GM23338 (cell line): ENCODE data around the gene RAB41. TPM values are rescaled to one million over a fixed set of nuclear protein-coding genes. Genes with fewer than 3 reads are reported as not detected.
A peak's percentile ranks its signal among the peaks of the same experiment; 100 is the strongest.

Source experiments
- ATAC-seq: fragments of 200-7000 bp; cut with Tn5 transposase; 3 replicates; pipeline ENCODE4 v1.9.1; 2020
- DNase-seq: peaks from one replicate; pipeline ENCODE4 v3.0.0-alpha.2; 2015; ENCODE audit warnings: low spot score
- H2AFZ ChIP-seq: fragments of 200-600 bp; sonication (generic); 2 replicates; pipeline ENCODE4 v1.8.0; 2016; ENCODE audit warnings: antibody characterized with exemption, mild to moderate bottlenecking, moderate library complexity
- H3F3A ChIP-seq: fragments of 200-600 bp; sonication (generic); replicated peaks from 2 replicates; pipeline ENCODE4 v1.8.0; 2017; ENCODE audit warnings: antibody characterized with exemption, mixed run types, low read depth
- H3K27ac ChIP-seq: fragments of 200-600 bp; sonication (generic); 2 replicates; pipeline ENCODE4 v1.6.1; 2016; ENCODE audit warnings: low read depth
- H3K27me3 ChIP-seq: fragments of 200-600 bp; sonication (generic); 2 replicates; pipeline ENCODE4 v1.8.0; 2016; ENCODE audit warnings: mild to moderate bottlenecking, mixed run types, moderate library complexity; ENCODE audit not compliant: insufficient read depth
- H3K36me3 ChIP-seq: fragments of 200-600 bp; sonication (generic); 2 replicates; pipeline ENCODE4 v1.8.0; 2016; ENCODE audit warnings: mild to moderate bottlenecking; ENCODE audit not compliant: insufficient read depth
- H3K4me1 ChIP-seq: fragments of 200-600 bp; sonication (generic); 2 replicates; pipeline ENCODE4 v1.8.0; 2016; ENCODE audit warnings: mild to moderate bottlenecking, moderate library complexity; ENCODE audit not compliant: insufficient read depth
- H3K4me2 ChIP-seq: fragments of 200-600 bp; sonication (generic); 2 replicates; pipeline ENCODE4 v1.7.1; 2017; ENCODE audit warnings: mixed run types
- H3K4me3 ChIP-seq: fragments of 200-600 bp; sonication (generic); 2 replicates; pipeline ENCODE4 v1.6.1; 2016; ENCODE audit warnings: mixed run types
- H3K79me2 ChIP-seq: fragments of 200-600 bp; sonication (generic); replicated peaks from 2 replicates; pipeline ENCODE4 v1.8.0; 2017; ENCODE audit warnings: mild to moderate bottlenecking; ENCODE audit not compliant: insufficient read depth
- H3K9me2 ChIP-seq: fragments of 200-600 bp; sonication (generic); 2 replicates; pipeline ENCODE4 v1.8.0; 2017; ENCODE audit not compliant: insufficient read depth
- H4K20me1 ChIP-seq: fragments of 200-600 bp; sonication (generic); replicated peaks from 2 replicates; pipeline ENCODE4 v1.8.0; 2017; ENCODE audit warnings: mild to moderate bottlenecking; ENCODE audit not compliant: insufficient read depth
- H3K27ac Mint-ChIP-seq: 2 replicates; pipeline ENCODE4 v1.8.0; 2020; ENCODE audit warnings: inconsistent platforms, mild to moderate bottlenecking, moderate library complexity, mixed read lengths
- H3K27me3 Mint-ChIP-seq: 3 replicates; pipeline ENCODE4 v1.8.0; 2022; ENCODE audit warnings: low read depth, mild to moderate bottlenecking, moderate library complexity, mixed read lengths, inconsistent platforms; ENCODE audit not compliant: insufficient read depth, poor library complexity
- H3K36me3 Mint-ChIP-seq: 3 replicates; pipeline ENCODE4 v1.8.0; 2021; ENCODE audit warnings: low read depth, mild to moderate bottlenecking, inconsistent platforms, moderate library complexity, mixed read lengths
- H3K4me1 Mint-ChIP-seq: 3 replicates; pipeline ENCODE4 v1.8.0; 2020; ENCODE audit warnings: mild to moderate bottlenecking, inconsistent platforms, mixed read lengths
- H3K4me3 Mint-ChIP-seq: 3 replicates; pipeline ENCODE4 v1.8.0; 2021; ENCODE audit warnings: moderate library complexity, mild to moderate bottlenecking, inconsistent platforms, mixed read lengths
- H3K9me3 Mint-ChIP-seq: 3 replicates; pipeline ENCODE4 v1.8.0; 2020; ENCODE audit warnings: moderate library complexity, mild to moderate bottlenecking, inconsistent platforms, mixed read lengths
- CREB1 ChIP-seq: fragments of 250-450 bp; sonication (Bioruptor Pico); IDR thresholded peaks from 2 replicates; pipeline ENCODE4 v1.5.0; 2020; ENCODE audit warnings: low read depth, mild to moderate bottlenecking, moderate library complexity
- CTCF ChIP-seq, 2 experiments: fragments of 200-600 bp in 1 of 2; sonication (generic) in 1 of 2; conservative IDR thresholded peaks; 2 replicates each; pipeline versions ENCODE4 v1.5.1 to v1.6.1; 2016 to 2017; ENCODE audit warnings: antibody characterized with exemption in 2 of 2, low read depth in 2 of 2, mild to moderate bottlenecking in 2 of 2, moderate library complexity in 1 of 2
- ETS1 ChIP-seq: IDR thresholded peaks from 2 replicates; pipeline ENCODE4 v1.6.1; 2016; ENCODE audit warnings: antibody characterized with exemption
- EZH2 ChIP-seq: fragments of 200-600 bp; sonication (generic); IDR thresholded peaks from one replicate; pipeline ENCODE4 v1.8.0; 2017; ENCODE audit warnings: antibody characterized with exemption, mild to moderate bottlenecking, low read depth; ENCODE audit not compliant: unreplicated experiment
- EZH2phosphoT487 ChIP-seq: fragments of 200-600 bp; sonication (generic); IDR thresholded peaks from one replicate; pipeline ENCODE4 v1.8.1; 2018; ENCODE audit warnings: antibody characterized with exemption; ENCODE audit not compliant: unreplicated experiment
- JUNB ChIP-seq: IDR thresholded peaks from one replicate; pipeline ENCODE4 v1.6.1; 2016; ENCODE audit warnings: antibody characterized with exemption; ENCODE audit not compliant: unreplicated experiment
- NANOG ChIP-seq: IDR thresholded peaks from 2 replicates; pipeline ENCODE4 v1.6.1; 2016; ENCODE audit warnings: antibody characterized with exemption, borderline replicate concordance
- POLR2AphosphoS5 ChIP-seq: IDR thresholded peaks from 2 replicates; pipeline ENCODE4 v1.6.1; 2016; ENCODE audit warnings: antibody characterized with exemption, low read depth
- REST ChIP-seq: IDR thresholded peaks from one replicate; pipeline ENCODE4 v1.6.1; 2018; ENCODE audit warnings: antibody characterized with exemption; ENCODE audit not compliant: unreplicated experiment
- STAT1 ChIP-seq: IDR thresholded peaks from one replicate; pipeline ENCODE4 v1.6.1; 2016; ENCODE audit warnings: antibody characterized with exemption; ENCODE audit not compliant: unreplicated experiment
- ZNF114 ChIP-seq: fragments of 250-450 bp; sonication (Bioruptor Pico); IDR thresholded peaks from 2 replicates; pipeline ENCODE4 v1.5.0; 2020; ENCODE audit warnings: mild to moderate bottlenecking, moderate library complexity
- ZNF331 ChIP-seq: fragments of 250-450 bp; sonication (Bioruptor Pico); IDR thresholded peaks from 2 replicates; pipeline ENCODE4 v1.5.0; 2020; ENCODE audit warnings: low read depth, mild to moderate bottlenecking, moderate library complexity
- ZNF462 ChIP-seq: fragments of 250-450 bp; sonication (Bioruptor Pico); IDR thresholded peaks from 2 replicates; pipeline ENCODE4 v1.5.0; 2020; ENCODE audit warnings: mild to moderate bottlenecking, moderate library complexity
- polyA plus RNA-seq: library from polyadenylated mRNA; unstranded; fragments of >200 nt; fragmentation: Nextera tagmentation; extraction: Ambion mirVana; gene quantifications from 2 replicates; pipeline ENCODE4 v1.2.1, GENCODE V29; 2016
- total RNA-seq: library from RNA; depleted of rRNA; stranded (reverse); fragments of >200 nt; shearing (Covaris generic); gene quantifications from 2 replicates; pipeline ENCODE4 v1.2.3, GENCODE V29; 2014

Gene RAB41
- total and polyA plus RNA-seq, 2 experiments from 2014 or later: not detected

- Histone ChIP-seq H3F3A (no peaks in the 10 kb centered on the region), H3K4me2 (peak within 1 kb of the TSS; percentile 84), H3K27me3 (no peaks in the 10 kb centered on the region), H4K20me1 (no peaks in the 10 kb centered on the region), H3K4me1 (peaks cover 9% of the 10 kb centered on the region), H3K4me3 (peak within 1 kb of the TSS; percentile 73), H3K79me2 (peaks cover 23% of the 10 kb centered on the region), H3K36me3 (peaks cover 5% of the 10 kb centered on the region; the same call in 1 of the 2 replicates), H3K27ac (peak within 1 kb of the TSS; percentile 84), H2AFZ (peak within 1 kb of the TSS; percentile 80; the same call in 1 of the 2 replicates), H3K9me2 (no peaks in the 10 kb centered on the region)
- Mint-ChIP-seq H3K27me3 (no peaks in the 10 kb centered on the region), H3K9me3 (no peaks in the 10 kb centered on the region; the same call in 2 of the 3 replicates), H3K4me3 (peak within 1 kb of the TSS; percentile 96), H3K36me3 (peaks cover 11% of the 10 kb centered on the region; the same call in 2 of the 3 replicates), H3K27ac (peak within 1 kb of the TSS; percentile 96), H3K4me1 (peaks cover 5% of the 10 kb centered on the region; the same call in 2 of the 3 replicates)
- TF ChIP-seq JUNB: no peak
- TF ChIP-seq REST: no peak
- TF ChIP-seq ZNF114 (CRISPR knock-in tag): no peak
- no peak for TF ChIP-seq ZNF331 (CRISPR knock-in tag)
- TF ChIP-seq CREB1: no peak
- no peak for TF ChIP-seq EZH2phosphoT487
- no peak for TF ChIP-seq STAT1
- no peak for TF ChIP-seq CTCF (conservative IDR thresholded peaks at IDR 0.05; ENCODE audit: low read depth in 2 of 2)
- no peak for TF ChIP-seq ZNF462
- TF ChIP-seq ETS1: peak; percentile 55
- TF ChIP-seq NANOG: no peak
- TF ChIP-seq POLR2AphosphoS5: peak; percentile 69
- TF ChIP-seq EZH2: no peak
- ATAC-seq (peak; percentile 99), DNase-seq (peak; percentile 78)
Observed at GRCh38 chrX:70289793-70290770, 8.1 kb downstream of the RAB41 start, which contains the start of the genes KIF4A and PDZD11. Gene KIF4A, plus strand, starts transcription at chrX:70290104. Its CDS starts 355 bp downstream, at chrX:70290459. Gene PDZD11, minus strand, starts transcription at chrX:70289927. Its CDS starts 586 bp downstream, at chrX:70289341.
